HG03342 (cell line): ENCODE data around the gene ZNF75A.
"Not testable (repeated sequence)": the region's sequence is repeated elsewhere in the genome, so short reads cannot be mapped to it uniquely, and the experiment has no call there.

Experiments used
- ATAC-seq: cut with Tn5 transposase; IDR thresholded peaks from one replicate; pipeline ENCODE4 v1.9.1; 2021; ENCODE audit warnings: mild to moderate bottlenecking, moderate library complexity; ENCODE audit not compliant: unreplicated experiment

The ZNF75A gene

DNA sequence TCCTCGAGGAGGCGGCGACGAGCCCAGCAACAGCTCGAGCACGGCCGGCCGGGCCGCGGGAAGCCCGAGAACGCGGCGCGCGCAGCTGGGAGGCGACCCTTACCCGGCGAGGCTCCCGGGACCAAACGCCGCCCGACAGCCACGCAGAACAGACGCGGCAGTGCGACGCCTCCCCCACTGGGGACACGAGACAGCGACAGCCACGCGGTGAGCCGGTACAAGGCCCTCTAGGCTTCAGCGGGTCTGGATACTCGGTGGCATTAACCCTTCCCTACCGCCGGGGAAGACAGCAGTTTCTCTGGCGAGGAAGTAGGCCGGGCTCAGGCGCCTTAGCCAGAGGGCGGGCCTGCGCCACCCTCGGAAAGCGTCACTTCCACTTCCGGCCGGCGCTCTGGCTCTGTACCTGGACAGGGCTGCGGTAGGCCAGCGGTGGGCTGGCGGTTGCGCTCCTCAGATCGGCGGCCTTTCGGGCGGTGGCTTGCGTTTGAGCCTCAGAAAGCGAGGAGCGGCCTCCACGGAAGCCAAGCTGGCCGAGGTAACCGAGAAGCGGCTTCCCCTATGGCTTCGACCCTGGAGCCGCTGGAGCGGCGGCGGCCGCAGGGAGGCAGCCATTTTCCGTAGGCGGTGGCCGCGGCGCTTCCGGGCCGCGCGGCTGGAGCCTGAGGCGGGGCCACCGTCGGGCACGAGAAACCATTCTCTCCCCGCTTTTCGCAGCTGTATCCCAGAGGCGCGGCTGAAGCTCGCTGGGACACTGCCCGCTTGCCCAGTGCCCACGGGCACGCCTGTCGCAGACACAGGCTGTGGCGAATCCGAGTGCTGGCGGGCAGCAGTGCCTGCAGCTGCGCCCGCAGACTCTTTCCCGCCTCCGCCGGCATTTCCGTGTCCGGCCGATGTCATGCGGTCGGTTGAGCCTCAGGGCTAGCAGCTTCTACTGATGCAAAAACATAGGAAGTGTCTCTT is at the start of gene ZNF75A, which contains the start of gene TIGD7:
Gene ZNF75A (plus strand): TSS at position 389 of the 960 bp plus-strand sequence. CDS start 2,932 bp downstream, outside the sequence.
Gene TIGD7 (minus strand): TSS at position 322 of the 960 bp plus-strand sequence. CDS start 4,816 bp downstream, outside the sequence.
- ATAC-seq = peak; percentile 91

DNA sequence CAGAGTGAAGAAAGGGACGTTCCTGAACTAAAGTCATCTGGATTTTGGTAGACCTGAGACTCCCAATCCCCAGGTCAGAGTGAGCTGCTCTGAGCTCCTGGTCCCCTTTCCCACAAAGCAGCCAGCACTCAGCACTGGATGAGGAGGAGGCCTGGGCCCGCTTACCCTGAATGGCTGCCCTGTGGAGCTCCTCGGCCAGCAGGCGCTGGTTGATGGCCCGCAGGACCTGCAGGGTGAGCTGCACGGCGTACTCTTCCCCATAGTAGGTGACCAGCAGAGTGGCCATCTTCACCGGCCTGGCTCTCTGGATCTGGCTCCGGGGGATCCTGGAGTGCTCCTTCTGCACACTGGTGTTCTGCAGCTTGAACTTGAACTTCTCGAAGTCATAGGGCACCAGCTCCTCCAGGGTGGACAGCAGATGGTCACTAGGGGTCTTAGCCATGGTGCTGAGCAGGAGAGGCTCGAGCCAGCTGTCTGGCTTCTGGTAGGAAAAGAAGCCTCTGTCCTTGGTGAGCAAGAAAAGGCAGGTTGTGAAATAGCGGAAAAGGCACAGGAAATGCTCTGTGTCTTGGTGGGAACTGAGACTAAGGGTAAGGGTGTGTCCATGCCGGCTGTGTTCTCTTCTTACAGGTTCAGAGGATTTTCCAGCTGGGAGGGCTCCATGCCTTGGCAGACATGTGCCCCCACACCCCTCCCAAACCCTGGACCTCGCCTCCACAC is 49.0 kb upstream of the ZNF75A start, which contains the start of gene MEFV:
Gene MEFV (minus strand): TSS at position 488 of the 720 bp plus-strand sequence. CDS start 46 bp downstream, at position 442.
- no peak for ATAC-seq

DNA sequence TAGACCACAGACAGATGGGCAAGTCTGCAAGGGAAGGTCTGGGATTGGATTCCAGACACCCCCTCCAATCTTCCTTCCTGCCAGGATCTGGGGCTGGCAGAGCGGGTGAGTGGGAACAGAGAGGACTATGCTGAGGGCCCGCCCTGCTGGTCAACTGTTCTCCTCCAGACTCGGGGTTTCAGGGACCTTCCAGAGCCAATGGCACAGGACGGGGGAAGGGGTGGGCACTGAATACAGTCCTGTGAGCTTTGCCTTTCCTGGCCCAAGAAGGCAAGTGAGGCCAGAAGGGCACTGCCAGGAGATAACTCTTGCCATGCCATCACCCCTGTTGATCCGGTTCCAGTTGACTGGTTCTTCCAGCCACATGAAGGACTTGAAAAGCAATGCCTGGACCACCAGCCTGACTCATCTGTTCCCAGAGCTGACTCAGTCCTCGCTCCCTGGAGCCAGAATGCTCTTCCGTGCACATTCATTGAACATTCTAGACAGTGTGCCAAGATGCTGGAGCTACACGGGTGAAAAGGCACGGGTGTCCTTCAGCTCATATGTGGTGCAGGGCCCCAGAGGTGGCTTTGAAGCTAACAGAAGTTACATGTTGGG is 48.3 kb upstream of the ZNF75A start:
- ATAC-seq = no peak

DNA sequence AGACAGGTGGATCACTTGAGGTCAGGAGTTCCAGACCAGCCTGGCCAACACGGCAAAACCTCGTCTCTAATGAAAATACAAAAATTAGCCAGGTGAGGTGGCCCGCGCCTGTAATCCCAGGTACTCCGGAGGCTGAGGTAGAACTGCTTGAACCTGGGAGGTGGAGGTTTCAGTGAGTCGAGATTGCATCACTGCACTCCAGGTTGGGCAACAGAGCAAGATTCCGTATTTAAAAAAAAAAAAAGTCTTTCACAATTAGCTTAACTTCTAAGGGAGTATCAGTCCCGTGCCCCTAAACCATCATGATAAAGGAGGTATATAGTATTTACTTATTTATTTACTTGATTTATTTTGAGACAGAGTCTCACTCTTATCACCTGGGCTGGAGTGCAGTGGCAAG is 45.5 kb upstream of the ZNF75A start:
- no peak for ATAC-seq

DNA sequence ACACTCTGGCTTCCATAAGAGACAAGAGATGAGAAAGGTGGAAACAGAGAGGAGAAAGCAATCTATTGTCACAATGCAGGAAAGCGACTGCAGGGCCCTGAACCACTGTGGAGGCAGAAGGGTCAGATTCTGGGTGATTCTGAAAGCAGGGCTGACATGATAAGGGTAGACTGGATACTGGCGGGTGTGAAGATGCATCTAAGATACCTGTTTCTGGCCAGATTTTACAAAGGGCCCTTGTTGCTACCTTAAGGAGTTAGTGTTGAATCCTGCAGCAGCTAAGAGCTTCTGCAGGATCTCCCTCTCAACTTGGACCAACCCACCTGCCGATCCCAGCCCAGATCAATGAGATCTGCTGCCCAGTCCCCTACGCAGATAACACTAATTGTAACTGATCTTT is 42.8 kb upstream of the ZNF75A start:
- ATAC-seq = no peak

DNA sequence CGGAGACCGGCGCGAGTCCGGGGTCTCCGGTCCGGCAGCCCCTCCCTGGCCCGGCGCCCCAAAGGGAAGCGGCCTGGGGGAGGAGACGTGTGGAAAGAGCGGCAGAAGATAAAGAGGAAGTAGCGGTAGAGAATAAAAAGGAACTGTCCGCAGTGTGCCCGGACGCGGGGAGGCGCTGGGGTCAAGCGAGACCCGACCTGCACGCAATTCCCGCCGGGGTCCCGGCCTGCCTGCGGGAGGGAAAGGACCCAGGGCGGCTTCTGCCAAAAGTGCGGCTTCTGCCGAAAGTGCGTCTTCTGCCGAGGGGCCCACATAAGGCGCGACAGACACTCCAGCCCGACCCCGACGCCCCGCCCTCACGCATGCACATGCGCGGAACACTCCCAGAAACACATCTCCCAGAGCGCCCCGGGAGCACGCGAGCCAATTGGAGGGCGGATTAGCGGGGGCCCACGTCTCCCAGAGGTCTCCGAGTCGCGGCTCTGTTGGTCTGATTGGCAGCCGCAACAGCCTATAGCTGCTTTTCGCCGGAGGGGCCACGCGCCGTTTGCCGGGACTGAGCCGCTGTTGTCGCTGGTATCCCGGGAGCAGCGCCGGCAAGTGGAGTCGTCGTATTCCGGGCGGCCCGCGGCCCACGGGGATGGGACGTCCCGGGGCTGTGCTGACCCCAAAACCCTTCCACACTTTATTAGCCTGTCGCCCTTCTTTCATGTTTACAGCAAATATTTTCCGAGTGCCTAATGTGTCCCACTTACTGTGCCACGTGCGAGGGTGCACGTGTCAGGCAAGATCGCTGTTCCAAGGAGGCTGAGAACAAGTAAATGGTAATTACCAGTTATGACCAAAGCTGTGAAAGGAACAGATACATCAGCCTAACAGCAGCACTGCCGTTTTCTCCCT is 40.9 kb upstream of the ZNF75A start:
- ATAC-seq = peak; percentile 80

DNA sequence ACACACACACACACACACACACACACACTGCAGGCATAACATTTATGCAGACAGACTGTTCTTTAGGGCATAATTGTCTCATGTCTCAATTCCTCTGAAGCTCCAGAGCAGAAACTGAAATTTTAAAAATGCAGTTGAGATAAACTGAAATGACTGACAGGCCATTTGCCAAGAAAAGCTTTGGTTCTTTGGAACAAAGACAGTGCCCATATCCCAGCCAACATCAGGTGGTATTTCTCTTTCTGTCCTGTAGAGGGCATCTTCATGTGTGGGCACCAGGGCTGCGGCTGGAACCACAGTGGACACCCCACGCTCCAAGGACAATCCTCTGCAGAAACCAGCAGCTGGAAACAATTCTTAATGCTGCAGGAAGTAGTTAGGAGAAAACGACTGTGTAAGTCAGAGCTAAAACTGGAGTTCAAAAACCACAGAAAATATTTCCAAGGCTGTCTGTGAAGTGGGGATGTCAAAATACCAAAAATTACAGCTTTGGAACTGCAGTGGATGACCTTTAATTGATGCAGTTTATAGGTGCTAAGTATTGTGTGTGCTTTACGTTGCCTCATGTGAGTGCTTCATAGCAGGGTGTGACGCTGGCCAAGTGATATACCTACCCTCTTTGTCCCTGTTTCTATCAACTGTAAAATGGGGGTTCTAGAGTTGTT is 38.3 kb upstream of the ZNF75A start:
- no peak for ATAC-seq

DNA sequence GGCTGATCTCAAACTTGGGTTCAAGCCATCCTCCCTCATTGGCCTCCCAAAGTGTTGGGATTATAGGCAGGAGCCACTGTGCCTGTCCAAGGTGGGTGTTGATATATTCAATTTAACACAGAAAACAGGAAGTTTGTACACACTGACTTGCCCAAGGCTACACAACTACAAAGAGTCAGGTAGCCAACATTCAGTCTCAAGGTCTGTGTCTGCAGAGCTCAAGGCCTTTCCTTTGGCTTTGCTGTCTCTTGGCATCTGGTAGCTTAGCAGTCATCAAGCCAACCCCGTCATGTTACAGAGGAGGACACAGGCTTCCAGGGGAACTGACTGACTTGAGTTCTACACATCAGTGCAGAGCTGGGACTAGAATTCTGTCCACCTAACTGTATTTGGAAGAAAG is 37.0 kb upstream of the ZNF75A start:
- no peak for ATAC-seq

DNA sequence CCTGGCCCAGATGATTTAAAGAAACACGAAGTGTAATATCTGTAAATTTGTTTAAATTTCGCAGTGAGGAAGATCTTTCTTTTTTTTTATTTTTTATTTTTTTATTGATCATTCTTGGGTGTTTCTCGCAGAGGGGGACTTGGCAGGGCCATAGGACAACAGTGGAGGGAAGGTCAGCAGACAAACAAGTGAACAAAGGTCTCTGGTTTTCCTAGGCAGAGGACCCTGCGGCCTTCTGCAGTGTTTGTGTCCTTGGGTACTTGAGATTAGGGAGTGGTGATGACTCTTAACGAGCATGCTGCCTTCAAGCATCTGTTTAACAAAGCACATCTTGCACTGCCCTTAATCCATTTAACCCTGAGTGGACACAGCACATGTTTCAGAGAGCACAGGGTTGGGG is 34.6 kb upstream of the ZNF75A start:
- not testable (repeated sequence) for ATAC-seq

DNA sequence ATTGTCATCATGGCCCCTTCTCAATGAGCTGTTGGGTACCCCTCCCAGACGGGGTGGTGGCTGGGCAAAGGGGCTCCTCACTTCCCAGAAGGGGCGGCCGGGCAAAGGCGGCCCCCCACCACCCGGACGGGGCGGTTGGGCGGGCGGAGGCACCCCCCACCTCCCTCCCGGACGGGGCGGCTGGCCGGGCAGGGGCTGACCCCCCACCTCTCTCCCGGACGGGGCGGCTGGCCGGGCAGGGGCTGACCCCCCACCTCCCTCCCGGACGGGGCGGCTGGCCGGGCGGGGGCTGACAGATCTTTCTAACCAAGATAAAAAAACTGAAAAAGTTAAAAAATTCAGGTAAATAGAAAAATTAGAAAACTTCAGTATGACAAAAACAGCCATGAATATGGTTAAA is 34.0 kb upstream of the ZNF75A start:
- ATAC-seq = not testable (repeated sequence)

DNA sequence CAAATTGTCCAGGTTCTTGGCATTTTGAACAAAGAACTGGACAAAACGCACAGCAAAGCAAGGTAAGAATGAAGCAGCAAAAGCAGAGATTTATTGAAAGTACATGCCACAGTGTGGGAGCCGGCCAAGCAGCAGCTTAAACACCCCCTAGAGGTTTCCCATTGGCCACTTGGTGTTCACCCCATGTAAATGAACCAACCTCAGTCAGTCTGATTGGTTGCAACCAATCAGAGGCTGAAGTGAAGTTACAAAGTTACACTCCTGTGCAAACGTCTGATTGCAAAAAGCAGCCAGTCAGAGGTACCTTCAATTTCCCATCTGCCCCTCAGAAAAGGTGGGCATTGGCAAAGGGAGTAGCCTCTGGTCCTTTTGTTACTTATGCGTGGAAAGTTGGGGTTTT is 30.8 kb upstream of the ZNF75A start:
- ATAC-seq = no peak

DNA sequence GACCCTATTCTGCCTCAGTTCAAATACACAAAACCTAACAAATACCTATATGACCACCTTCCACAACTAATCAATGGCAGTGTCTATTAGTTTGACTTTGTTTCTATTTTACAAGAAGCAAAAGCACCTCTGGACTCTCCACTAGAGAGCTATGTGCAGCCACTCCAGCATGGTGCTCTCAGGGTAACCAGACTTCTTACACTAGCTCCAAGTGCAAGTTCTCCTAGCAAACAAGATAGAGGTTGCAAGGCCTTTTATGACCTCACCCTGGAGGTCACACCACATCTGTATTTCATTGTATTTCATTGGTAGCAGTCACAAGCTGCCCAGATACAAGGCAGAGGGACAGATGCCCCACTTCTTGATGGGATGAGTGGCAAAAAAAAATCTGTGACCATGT is 30.4 kb upstream of the ZNF75A start:
- no peak for ATAC-seq

DNA sequence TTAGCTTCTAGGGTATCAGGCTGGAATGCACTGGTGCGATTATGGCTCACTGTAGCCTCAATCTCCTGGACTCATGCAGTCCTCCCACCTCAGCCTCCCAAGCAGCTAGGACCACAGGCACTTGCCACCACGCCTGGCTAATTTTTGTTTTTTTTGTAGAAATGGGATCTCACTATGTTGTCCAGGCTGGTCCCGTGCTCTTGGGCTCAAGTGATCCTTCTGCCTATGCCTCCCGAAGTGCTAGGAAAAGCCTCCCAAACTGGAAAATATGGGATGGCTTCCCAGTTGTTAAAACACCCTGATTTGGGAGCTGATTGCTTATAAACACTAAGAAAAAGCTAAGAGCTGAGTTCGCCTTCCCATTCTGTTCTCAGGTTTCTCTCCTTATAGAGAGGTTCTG is 28.6 kb upstream of the ZNF75A start:
- no peak for ATAC-seq

DNA sequence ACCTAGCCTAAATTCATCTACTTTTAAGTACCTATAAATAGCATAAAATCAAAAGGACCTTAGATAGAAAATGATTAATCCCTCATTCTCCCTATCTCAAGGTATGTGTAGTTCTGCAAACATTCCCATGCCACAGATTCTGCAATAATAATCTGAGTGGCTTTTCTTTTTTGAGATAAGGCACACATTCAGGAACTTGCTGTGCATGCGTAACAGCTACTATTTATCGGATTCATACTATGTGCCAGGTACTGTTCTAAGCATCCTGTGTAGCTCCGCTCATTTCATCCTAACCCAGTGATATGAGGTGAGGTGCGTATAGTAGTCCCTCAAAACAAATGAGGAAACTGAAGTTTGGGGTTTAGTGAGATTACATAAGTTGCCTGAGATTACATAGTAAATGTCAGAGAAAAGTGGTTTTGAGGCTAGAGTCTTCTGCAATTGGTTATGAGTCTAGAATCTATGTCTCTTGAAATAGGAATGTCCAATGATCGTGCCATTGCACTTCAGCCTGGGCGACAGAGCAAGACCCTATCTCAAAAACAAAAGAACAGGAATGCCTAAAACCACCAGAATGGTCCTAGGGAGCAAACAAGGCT is 24.0 kb upstream of the ZNF75A start:
- ATAC-seq = no peak

DNA sequence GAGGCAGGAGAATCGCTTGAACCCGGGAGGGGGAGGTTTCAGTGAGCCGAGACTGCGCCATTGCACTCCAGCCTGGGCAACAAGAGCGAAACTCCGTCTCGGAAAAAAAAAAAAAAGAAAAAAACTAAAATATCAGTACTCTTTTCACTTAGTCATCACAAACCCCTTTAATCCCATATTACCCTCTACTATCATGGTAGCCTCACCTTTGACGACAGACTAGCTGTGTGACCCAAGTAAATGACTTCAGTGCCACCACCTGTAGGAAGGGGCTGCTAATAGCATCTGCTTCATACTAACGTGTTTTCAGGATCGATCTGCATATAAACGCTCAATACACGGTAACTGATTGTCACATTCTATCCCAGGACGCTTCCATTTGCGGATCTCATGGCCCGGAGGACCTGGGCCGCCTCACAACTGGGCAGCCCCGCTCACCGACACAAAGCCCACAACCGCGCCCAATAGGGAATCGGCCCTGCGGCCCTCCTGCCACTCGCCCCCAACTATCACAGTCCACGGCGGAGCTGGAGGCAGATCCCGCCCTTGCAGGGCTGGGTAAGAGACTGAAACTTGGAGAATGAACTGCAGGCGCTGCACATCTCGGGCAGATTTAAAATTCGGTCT is 23.1 kb upstream of the ZNF75A start:
- ATAC-seq = peak; percentile 26

DNA sequence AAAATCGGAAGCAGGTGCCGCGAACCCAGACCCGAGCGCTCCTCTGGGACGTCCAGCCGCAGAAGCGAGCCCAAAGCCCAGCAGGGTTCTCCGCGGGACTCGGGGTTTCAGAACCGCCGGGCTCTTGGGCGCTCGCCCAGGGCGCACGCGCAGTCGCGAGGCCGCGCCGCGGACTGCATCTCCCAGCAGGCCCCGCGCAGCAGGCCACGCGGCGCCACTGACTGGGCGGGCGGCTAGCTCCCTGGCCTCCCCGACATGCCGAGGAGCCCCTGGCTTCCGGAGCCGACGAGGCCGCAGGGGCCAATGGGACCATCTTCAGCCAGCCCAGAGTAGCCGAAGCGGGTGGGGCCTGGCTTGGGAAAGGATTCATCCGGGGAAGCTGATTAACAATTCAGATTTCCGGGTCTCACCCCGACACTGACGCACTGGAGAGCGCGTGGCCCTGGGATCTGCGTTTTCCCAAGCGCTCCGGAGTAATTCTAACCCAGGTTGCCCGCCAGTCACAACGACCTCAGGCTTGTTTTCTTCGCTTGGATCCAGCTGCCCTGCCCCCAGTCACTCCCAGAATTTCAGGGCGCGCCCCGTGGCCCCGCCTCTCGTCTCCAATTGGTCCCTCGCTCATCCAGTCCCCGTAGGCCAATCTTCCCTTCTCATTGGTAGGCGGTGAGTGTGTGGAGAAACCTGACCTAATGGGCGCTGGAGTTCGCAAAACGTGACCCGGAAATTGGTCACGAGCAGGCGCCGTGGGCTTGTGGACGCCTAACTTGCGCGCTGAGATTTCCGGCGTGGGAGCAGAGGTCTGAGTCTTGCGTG is 22.4 kb upstream of the ZNF75A start, which contains the start of gene ZNF263:
Gene ZNF263 (plus strand): TSS at position 762 of the 813 bp plus-strand sequence. CDS start 328 bp downstream, outside the sequence.
- peak; percentile 79 for ATAC-seq

DNA sequence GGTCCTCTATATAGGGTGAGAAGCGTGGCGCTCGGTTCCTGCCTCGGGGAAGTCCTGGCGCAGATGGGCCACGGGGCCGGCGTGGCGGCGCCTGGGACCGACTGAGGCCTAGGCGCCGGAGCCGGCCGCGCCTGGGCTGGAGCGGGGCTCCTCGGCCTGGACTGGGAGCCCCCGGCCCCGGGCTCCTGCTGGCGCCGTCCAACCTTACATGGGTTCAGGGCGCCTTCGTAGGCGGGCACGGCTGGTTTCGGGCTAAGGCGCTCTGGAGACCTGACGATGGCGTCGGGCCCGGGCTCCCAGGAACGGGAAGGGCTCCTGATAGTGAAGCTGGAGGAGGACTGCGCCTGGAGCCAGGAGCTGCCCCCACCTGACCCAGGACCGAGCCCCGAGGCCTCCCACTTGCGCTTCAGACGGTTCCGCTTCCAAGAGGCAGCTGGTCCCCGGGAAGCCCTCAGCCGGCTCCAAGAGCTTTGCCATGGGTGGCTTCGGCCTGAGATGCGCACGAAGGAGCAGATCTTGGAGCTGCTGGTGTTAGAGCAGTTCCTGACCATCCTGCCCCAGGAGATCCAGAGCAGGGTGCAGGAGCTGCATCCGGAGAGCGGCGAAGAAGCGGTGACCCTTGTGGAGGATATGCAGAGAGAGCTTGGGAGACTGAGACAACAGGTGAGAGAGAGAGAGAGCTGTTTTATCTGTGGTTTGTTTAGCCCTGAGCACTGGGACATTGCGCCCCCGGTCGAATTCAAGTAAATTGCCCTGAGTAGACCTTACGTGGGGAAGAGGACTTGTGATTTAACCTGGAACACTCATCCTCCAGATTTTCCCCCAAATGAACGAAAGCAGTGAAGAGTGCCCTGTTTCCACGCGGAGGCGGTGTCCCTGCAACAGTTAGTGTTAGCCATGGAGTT is 21.5 kb upstream of the ZNF75A start:
- ATAC-seq = no peak
